ENCODE measurements around the gene ZNRD2.

DNA sequence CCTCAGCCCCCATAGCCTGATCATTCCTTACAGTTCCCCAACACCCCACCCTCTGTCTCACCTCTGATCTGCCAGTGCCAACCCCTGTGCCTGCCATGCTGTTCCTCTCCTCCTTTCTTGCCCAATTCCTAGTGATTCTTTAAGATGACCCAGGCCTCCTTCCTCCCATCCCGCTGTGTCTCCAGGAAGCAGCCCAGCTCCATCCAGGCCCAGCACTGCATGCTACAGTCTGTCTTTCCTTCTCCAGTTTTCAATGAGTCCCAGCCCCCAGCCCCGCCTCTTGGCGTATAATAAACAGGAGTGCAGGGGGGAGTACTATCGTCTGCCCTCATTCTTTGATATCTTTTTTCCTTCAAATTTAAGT is 24.4 kb upstream of the ZNRD2 start:
- TF ChIP-seq, protein P1, sequence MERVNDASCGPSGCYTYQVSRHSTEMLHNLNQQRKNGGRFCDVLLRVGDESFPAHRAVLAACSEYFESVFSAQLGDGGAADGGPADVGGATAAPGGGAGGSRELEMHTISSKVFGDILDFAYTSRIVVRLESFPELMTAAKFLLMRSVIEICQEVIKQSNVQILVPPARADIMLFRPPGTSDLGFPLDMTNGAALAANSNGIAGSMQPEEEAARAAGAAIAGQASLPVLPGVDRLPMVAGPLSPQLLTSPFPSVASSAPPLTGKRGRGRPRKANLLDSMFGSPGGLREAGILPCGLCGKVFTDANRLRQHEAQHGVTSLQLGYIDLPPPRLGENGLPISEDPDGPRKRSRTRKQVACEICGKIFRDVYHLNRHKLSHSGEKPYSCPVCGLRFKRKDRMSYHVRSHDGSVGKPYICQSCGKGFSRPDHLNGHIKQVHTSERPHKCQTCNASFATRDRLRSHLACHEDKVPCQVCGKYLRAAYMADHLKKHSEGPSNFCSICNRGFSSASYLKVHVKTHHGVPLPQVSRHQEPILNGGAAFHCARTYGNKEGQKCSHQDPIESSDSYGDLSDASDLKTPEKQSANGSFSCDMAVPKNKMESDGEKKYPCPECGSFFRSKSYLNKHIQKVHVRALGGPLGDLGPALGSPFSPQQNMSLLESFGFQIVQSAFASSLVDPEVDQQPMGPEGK (tag by site-specific recombination; IDR thresholded peaks at IDR 0.05), result no peak
- TF ChIP-seq ZNF670 (tag by site-specific recombination; IDR thresholded peaks at IDR 0.05; ENCODE audit: low read depth), result no peak
